GM12878 (cell line): ENCODE measurements around the gene RALGAPA1. TPM values are rescaled to one million over a fixed set of nuclear protein-coding genes. Genes with fewer than 3 reads are reported as not detected.
A peak's percentile ranks its signal among the peaks of the same experiment; 100 is the strongest.

Experiments
- BHLHE40 ChIP-seq, 2 experiments: fragments of 450-650 bp in 1 of 2; IDR thresholded peaks; 2 replicates each; pipeline ENCODE4 v1.6.1; 2011 to 2017; ENCODE audit warnings: low read depth in 2 of 2, borderline replicate concordance in 1 of 2, improper control_type of control experiment in 1 of 2, low read length in 1 of 2, mild to moderate bottlenecking in 1 of 2
- BMI1 ChIP-seq: fragments of 450-650 bp; IDR thresholded peaks from 2 replicates; pipeline ENCODE4 v1.6.1; 2016; ENCODE audit warnings: mild to moderate bottlenecking, moderate library complexity, borderline replicate concordance
- EP300 ChIP-seq, 2 experiments: fragments of 150-350 bp in 1 of 2; IDR thresholded peaks; 2 replicates each; pipeline ENCODE4 v1.6.1; 2011 to 2012; ENCODE audit warnings: low read depth in 2 of 2, low read length in 2 of 2, borderline replicate concordance in 1 of 2, improper control_type of control experiment in 1 of 2, inconsistent platforms in 1 of 2; ENCODE audit not compliant: control insufficient read depth in 1 of 2
- GATAD2B ChIP-seq: fragments of 450-650 bp; conservative IDR thresholded peaks from 2 replicates; pipeline ENCODE4 v1.6.1; 2017; ENCODE audit warnings: low read depth, mild to moderate bottlenecking, moderate library complexity
- IKZF1 ChIP-seq: fragments of 450-650 bp; conservative IDR thresholded peaks from 2 replicates; pipeline ENCODE4 v1.6.1; 2017; ENCODE audit warnings: antibody characterized with exemption, mild to moderate bottlenecking
- KLF5 ChIP-seq: fragments of 450-650 bp; IDR thresholded peaks from 2 replicates; pipeline ENCODE4 v1.6.1; 2014; ENCODE audit warnings: mild to moderate bottlenecking; ENCODE audit not compliant: partially characterized antibody
- MEF2B ChIP-seq: fragments of 450-650 bp; IDR thresholded peaks from 2 replicates; pipeline ENCODE4 v1.6.1; 2018; ENCODE audit warnings: mild to moderate bottlenecking, moderate library complexity; ENCODE audit not compliant: partially characterized antibody, poor library complexity, severe bottlenecking
- NKRF ChIP-seq: fragments of 450-650 bp; conservative IDR thresholded peaks from 2 replicates; pipeline ENCODE4 v1.6.1; 2017; ENCODE audit warnings: mild to moderate bottlenecking, moderate library complexity
- NR2F1 ChIP-seq: fragments of 450-650 bp; conservative IDR thresholded peaks from 2 replicates; pipeline ENCODE4 v1.6.1; 2017; ENCODE audit warnings: mild to moderate bottlenecking
- PML ChIP-seq: IDR thresholded peaks from 2 replicates; pipeline ENCODE4 v1.6.1; 2012; ENCODE audit warnings: low read length, inconsistent platforms
- POLR2A ChIP-seq: IDR thresholded peaks from 2 replicates; pipeline ENCODE4 v1.6.1; 2011; ENCODE audit warnings: low read depth, mild to moderate bottlenecking, low read length
- POLR2AphosphoS2 ChIP-seq: IDR thresholded peaks from 2 replicates; pipeline ENCODE4 v1.6.1; 2011; ENCODE audit warnings: low read depth, mild to moderate bottlenecking, low read length, improper control_type of control experiment, moderate library complexity
- POLR2AphosphoS5 ChIP-seq: IDR thresholded peaks from 2 replicates; pipeline ENCODE4 v1.6.1; 2011; ENCODE audit warnings: mild to moderate bottlenecking, low read length, inconsistent platforms
- RUNX3 ChIP-seq: IDR thresholded peaks from 2 replicates; pipeline ENCODE4 v1.6.1; 2012; ENCODE audit warnings: low read length, inconsistent platforms
- SKIL ChIP-seq: fragments of 450-650 bp; IDR thresholded peaks from 2 replicates; pipeline ENCODE4 v1.6.1; 2017; ENCODE audit warnings: mild to moderate bottlenecking, low read depth, inconsistent platforms; ENCODE audit not compliant: poor library complexity, severe bottlenecking
- SMAD5 ChIP-seq: IDR thresholded peaks from 2 replicates; pipeline ENCODE4 v1.6.1; 2016; ENCODE audit warnings: antibody characterized with exemption, low read depth
- TCF3 ChIP-seq: IDR thresholded peaks from 2 replicates; pipeline ENCODE4 v1.6.1; 2012; ENCODE audit warnings: low read depth, mild to moderate bottlenecking, low read length, borderline replicate concordance; ENCODE audit not compliant: insufficient read depth
- polyA plus RNA-seq, 11 experiments: library from polyadenylated mRNA; depleted of rRNA in 4 of 11; unstranded in 6 of 11; stranded (reverse) in 5 of 11; fragments of >200 nt; fragmentation: Nextera tagmentation in 4 of 11; fragmentation: Illumina TruSeq in 1 of 11; extraction: Ambion mirVana in 4 of 11; extraction: Trizol in 1 of 11; gene quantifications; 1 replicate in 1 of 11; 2 replicates in 10 of 11; pipeline versions ENCODE4 v1.2.1 to v1.2.3, GENCODE V29; 2011 to 2016; ENCODE audit warnings: inconsistent platforms in 2 of 11, missing spikeins in 2 of 11, low read depth in 1 of 11
- total RNA-seq, 4 experiments: library from RNA; depleted of rRNA in 3 of 4; stranded (reverse); fragments of >200 nt in 3 of 4; fragmentation: Illumina TruSeq in 1 of 4; extraction: Trizol in 1 of 4; gene quantifications; 2 replicates each; pipeline versions ENCODE4 v1.2.1 to v1.2.3, GENCODE V29; 2013 to 2021
- TF ChIP-seq, protein P1 (sequence below), 3 experiments: IDR thresholded peaks in 2 of 3; conservative IDR thresholded peaks in 1 of 3; 2 replicates each; pipeline ENCODE4 v1.5.1; 2011; ENCODE audit warnings: low read depth in 3 of 3, low read length in 3 of 3, mild to moderate bottlenecking in 3 of 3, control low read depth in 2 of 3, moderate library complexity in 2 of 3, inconsistent platforms in 1 of 3, mixed read lengths in 1 of 3; ENCODE audit not compliant: control insufficient read depth in 2 of 3, insufficient read depth in 1 of 3; ENCODE audit errors: extremely low read depth in 1 of 3
- TF ChIP-seq, protein P2 (sequence below): fragments of 450-650 bp; IDR thresholded peaks from 2 replicates; pipeline ENCODE4 v1.6.1; 2016; ENCODE audit warnings: mild to moderate bottlenecking
- TF ChIP-seq, protein P3 (sequence below): IDR thresholded peaks from 2 replicates; pipeline ENCODE4 v1.6.1; 2011; ENCODE audit warnings: low read depth, mild to moderate bottlenecking, low read length, moderate library complexity, borderline replicate concordance; ENCODE audit errors: extremely low read depth

Gene RALGAPA1
- total and polyA plus RNA-seq, 10 of the 15 experiments (the other 5 are each of a cell fraction or from before 2014, with no cell fraction given), result 5.6 to 26.7 (median 14.7) TPM

- TF ChIP-seq NKRF (0 out of 2 replicates have a peak, but pooled peaks have one; percentile 29), SKIL (peak; percentile 19), POLR2AphosphoS5 (peak; percentile 86), MEF2B (peak; percentile 47), RUNX3 (peak; percentile 49), PML (0 out of 2 replicates have a peak, but pooled peaks have one; percentile 31), POLR2AphosphoS2 (0 out of 2 replicates have a peak, but pooled peaks have one; percentile 34), POLR2A (peak; percentile 92), KLF5 (peak; percentile 91), NR2F1 (0 out of 2 replicates have a peak, but pooled peaks have one; percentile 28), BHLHE40 (IDR thresholded peaks at IDR 0.05; ENCODE audit: borderline replicate concordance in 1 of 2, low read depth in 2 of 2, low read length in 1 of 2) (peak; percentile 28 to 35; a peak in 2 of 4 replicates), SMAD5 (peak; percentile 65; the same call in 1 of the 2 replicates), EP300 (IDR thresholded peaks at IDR 0.05; ENCODE audit: borderline replicate concordance in 1 of 2, control insufficient read depth in 1 of 2, low read depth in 2 of 2, low read length in 2 of 2) (peak; percentile 35 to 53; a peak in 2 of 4 replicates), BMI1 (peak; percentile 93), GATAD2B (peak; percentile 85; the same call in 1 of the 2 replicates), TCF3 (0 out of 2 replicates have a peak, but pooled peaks have one; percentile 10), IKZF1 (peak; percentile 71)
- TF ChIP-seq, protein P1, sequence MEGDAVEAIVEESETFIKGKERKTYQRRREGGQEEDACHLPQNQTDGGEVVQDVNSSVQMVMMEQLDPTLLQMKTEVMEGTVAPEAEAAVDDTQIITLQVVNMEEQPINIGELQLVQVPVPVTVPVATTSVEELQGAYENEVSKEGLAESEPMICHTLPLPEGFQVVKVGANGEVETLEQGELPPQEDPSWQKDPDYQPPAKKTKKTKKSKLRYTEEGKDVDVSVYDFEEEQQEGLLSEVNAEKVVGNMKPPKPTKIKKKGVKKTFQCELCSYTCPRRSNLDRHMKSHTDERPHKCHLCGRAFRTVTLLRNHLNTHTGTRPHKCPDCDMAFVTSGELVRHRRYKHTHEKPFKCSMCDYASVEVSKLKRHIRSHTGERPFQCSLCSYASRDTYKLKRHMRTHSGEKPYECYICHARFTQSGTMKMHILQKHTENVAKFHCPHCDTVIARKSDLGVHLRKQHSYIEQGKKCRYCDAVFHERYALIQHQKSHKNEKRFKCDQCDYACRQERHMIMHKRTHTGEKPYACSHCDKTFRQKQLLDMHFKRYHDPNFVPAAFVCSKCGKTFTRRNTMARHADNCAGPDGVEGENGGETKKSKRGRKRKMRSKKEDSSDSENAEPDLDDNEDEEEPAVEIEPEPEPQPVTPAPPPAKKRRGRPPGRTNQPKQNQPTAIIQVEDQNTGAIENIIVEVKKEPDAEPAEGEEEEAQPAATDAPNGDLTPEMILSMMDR (IDR thresholded peaks at IDR 0.05 in 2 of 3, conservative IDR thresholded peaks at IDR 0.05 in 1 of 3; ENCODE audit: control insufficient read depth in 2 of 3, extremely low read depth in 1 of 3, insufficient read depth in 1 of 3, low read depth in 3 of 3, low read length in 3 of 3), result peak; percentile 38 to 53 (median 50)
- TF ChIP-seq, protein P2, sequence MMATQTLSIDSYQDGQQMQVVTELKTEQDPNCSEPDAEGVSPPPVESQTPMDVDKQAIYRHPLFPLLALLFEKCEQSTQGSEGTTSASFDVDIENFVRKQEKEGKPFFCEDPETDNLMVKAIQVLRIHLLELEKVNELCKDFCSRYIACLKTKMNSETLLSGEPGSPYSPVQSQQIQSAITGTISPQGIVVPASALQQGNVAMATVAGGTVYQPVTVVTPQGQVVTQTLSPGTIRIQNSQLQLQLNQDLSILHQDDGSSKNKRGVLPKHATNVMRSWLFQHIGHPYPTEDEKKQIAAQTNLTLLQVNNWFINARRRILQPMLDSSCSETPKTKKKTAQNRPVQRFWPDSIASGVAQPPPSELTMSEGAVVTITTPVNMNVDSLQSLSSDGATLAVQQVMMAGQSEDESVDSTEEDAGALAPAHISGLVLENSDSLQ, result peak; percentile 29; the same call in 1 of the 2 replicates
- TF ChIP-seq, protein P3, sequence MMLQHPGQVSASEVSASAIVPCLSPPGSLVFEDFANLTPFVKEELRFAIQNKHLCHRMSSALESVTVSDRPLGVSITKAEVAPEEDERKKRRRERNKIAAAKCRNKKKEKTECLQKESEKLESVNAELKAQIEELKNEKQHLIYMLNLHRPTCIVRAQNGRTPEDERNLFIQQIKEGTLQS, result peak; percentile 69; the same call in 1 of the 2 replicates
Measured at GRCh38 chr14:35808638-35809563, at the start of gene RALGAPA1 (continued).
